Keratinocyte (primary cell): ENCODE results near the gene GALNT7. TPM values are rescaled to one million over a fixed set of nuclear protein-coding genes. Genes with fewer than 3 reads are reported as not detected.

ENCODE experiments used
- DNase-seq: peaks from one replicate; pipeline ENCODE4 v3.0.0-alpha.2; 2011; ENCODE audit warnings: low read depth, missing footprints, low spot score
- FAIRE-seq: peaks from 2 replicates; lab custom pipeline; 2011; peaks lifted over from hg19 to GRCh38; lab: Jason Lieb, UNC
- H2AFZ ChIP-seq: 2 replicates; pipeline ENCODE4 v1.6.0; 2012; ENCODE audit warnings: low read length, control low read depth, inconsistent platforms; ENCODE audit not compliant: control insufficient read depth
- H3K27ac ChIP-seq: 2 replicates; pipeline ENCODE4 v1.5.1; 2011; ENCODE audit warnings: low read length; ENCODE audit not compliant: control insufficient read depth, insufficient read depth
- H3K27me3 ChIP-seq: 3 replicates; pipeline ENCODE4 v1.6.0; 2011; ENCODE audit warnings: low read length; ENCODE audit not compliant: control insufficient read depth, insufficient read depth; ENCODE audit errors: extremely low read depth
- H3K36me3 ChIP-seq, 2 experiments: 2 replicates in 1 of 2; 3 replicates in 1 of 2; pipeline ENCODE4 v1.5.1; 2011; ENCODE audit warnings: low read length in 2 of 2, mild to moderate bottlenecking in 1 of 2; ENCODE audit not compliant: control insufficient read depth in 2 of 2, insufficient read depth in 2 of 2; ENCODE audit errors: extremely low read depth in 1 of 2
- H3K4me1 ChIP-seq: 3 replicates; pipeline ENCODE4 v1.5.1; 2011; ENCODE audit warnings: low read length; ENCODE audit not compliant: control insufficient read depth, insufficient read depth; ENCODE audit errors: extremely low read depth
- H3K4me2 ChIP-seq: 3 replicates; pipeline ENCODE4 v1.6.0; 2011; ENCODE audit warnings: low read depth, low read length; ENCODE audit not compliant: control insufficient read depth, insufficient read depth; ENCODE audit errors: extremely low read depth
- H3K4me3 ChIP-seq, 3 experiments: fragments of 200-600 bp in 1 of 3; sonication (generic) in 1 of 3; 2 replicates in 2 of 3; 3 replicates in 1 of 3; pipeline ENCODE4 v1.5.1; 2011 to 2016; ENCODE audit warnings: low read length in 3 of 3, mild to moderate bottlenecking in 3 of 3, control low read depth in 2 of 3, inconsistent platforms in 1 of 3, low read depth in 1 of 3, mixed read lengths in 1 of 3, mixed run types in 1 of 3, moderate library complexity in 1 of 3; ENCODE audit not compliant: control insufficient read depth in 2 of 3, insufficient read depth in 2 of 3; ENCODE audit errors: extremely low read depth in 1 of 3
- H3K79me2 ChIP-seq: 2 replicates; pipeline ENCODE4 v1.6.0; 2012; ENCODE audit warnings: low read length; ENCODE audit not compliant: control insufficient read depth, insufficient read depth
- H3K9ac ChIP-seq: 3 replicates; pipeline ENCODE4 v1.6.0; 2011; ENCODE audit warnings: low read length; ENCODE audit not compliant: control insufficient read depth, insufficient read depth; ENCODE audit errors: extremely low read depth
- H3K9me1 ChIP-seq: 3 replicates; pipeline ENCODE4 v1.6.0; 2011; ENCODE audit warnings: low read length; ENCODE audit not compliant: control insufficient read depth, insufficient read depth; ENCODE audit errors: extremely low read depth
- H3K9me3 ChIP-seq: 2 replicates; pipeline ENCODE4 v1.5.1; 2012; ENCODE audit warnings: low read depth, low read length; ENCODE audit not compliant: control insufficient read depth
- H4K20me1 ChIP-seq: 3 replicates; pipeline ENCODE4 v1.6.0; 2011; ENCODE audit warnings: low read length; ENCODE audit not compliant: control insufficient read depth, insufficient read depth; ENCODE audit errors: extremely low read depth
- EZH2 ChIP-seq: IDR thresholded peaks from one replicate; pipeline ENCODE4 v1.6.1; 2012; ENCODE audit warnings: inconsistent platforms, mild to moderate bottlenecking, low read length, moderate library complexity
- dilution Hi-C: fragments of 300-500 bp; cut with MboI; formaldehyde crosslinking; loops from one replicate; pipeline ENCODE4 v1.7.0; 2020; ENCODE audit warnings: low sequenced_read_pairs; ENCODE audit not compliant: extremely low pct_ligation_motif_present
- polyA plus RNA-seq, 5 experiments: library from polyadenylated mRNA; depleted of rRNA in 3 of 5; stranded (reverse) in 3 of 5; stranded (forward) in 1 of 5; unstranded in 1 of 5; fragments of >200 nt; gene quantifications; 1 replicate in 1 of 5; 2 replicates in 3 of 5; 3 replicates in 1 of 5; pipeline versions ENCODE4 v1.2.1 to v1.2.3, GENCODE V29; 2011 to 2012; ENCODE audit warnings: missing spikeins in 2 of 5, low read depth in 1 of 5, low replicate concordance in 1 of 5
- TF ChIP-seq, protein P1 (sequence below), 3 experiments: IDR thresholded peaks in 1 of 3; conservative IDR thresholded peaks in 1 of 3; optimal IDR thresholded peaks in 1 of 3; 2 replicates in 2 of 3; 3 replicates in 1 of 3; pipeline versions ENCODE3 to v1.5.1; 2011; ENCODE audit warnings: low read length in 3 of 3, mild to moderate bottlenecking in 3 of 3, moderate library complexity in 2 of 3, control low read depth in 1 of 3, inconsistent platforms in 1 of 3; ENCODE audit not compliant: insufficient read depth in 2 of 3; ENCODE audit errors: extremely low read depth in 1 of 3

GALNT7 gene
- polyA plus RNA-seq, 1 donor (not counting 4 experiments of a cell fraction or from before 2014, with no cell fraction given): 28.8 TPM

DNA sequence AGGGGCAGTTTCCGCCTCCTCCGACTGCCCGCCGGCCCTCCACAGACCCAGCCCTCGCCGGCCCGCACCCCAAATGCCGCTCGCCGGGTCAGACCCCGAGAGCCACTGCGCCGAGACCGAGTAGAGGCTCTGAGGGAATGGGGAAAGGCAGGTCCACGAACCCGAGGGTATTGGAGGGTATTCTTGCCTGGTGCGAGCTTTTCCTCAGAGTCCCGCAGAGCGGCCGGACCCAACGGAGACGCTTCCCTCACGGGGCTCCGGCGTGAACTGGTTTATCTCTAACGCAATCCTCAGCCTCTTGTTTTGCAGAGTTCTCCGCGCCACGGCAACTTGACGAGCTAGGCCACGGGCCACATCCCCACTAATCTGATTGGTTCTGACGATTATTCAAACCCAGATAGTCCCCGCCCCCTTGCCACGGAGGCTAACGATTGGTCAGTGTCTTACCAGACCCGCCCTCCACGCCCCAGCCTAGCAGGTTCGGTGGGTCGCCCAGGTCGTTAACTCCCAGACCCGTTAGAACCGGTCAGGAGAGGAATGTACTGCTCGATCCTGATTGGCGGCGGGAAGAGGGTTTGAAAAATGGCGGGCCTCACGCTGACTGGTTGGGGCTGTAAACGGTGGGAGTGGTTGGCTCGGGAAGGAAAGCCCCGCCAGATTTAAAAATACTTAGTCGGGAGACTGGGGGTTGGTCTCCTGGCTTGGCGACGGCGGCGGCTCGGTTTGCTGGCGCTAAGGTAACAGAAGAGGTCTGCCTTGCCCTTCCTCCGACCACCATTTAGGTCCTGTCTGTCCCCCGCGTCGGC is 165.7 kb downstream of the GALNT7 start, which contains the start of gene HMGB2:
TSS of gene HMGB2 (minus strand) at position 274 of the 806 bp plus-strand sequence. CDS start 709 bp downstream, outside the sequence.
- H3K4me1 ChIP-seq: peaks cover 13% of the 10 kb centered on the region
- no peaks in the 10 kb centered on the region for H3K9me3 ChIP-seq
- dilution Hi-C loops: no loop called here
- peak; percentile 89 for FAIRE-seq
- peak within 1 kb of the TSS; percentile 98 for H3K4me2 ChIP-seq
- peaks cover 18% of the 10 kb centered on the region for H3K79me2 ChIP-seq
- peak within 1 kb of the TSS; percentile 92 to 98 (median 94) for H3K4me3 ChIP-seq
- no peaks in the 10 kb centered on the region for H3K27me3 ChIP-seq
- peak within 1 kb of the TSS; percentile 98 for H3K9ac ChIP-seq
- H3K36me3 ChIP-seq: peaks cover 0 to 13% of the 10 kb centered on the region in 2 experiments
- TF ChIP-seq EZH2: no peak
- TF ChIP-seq, protein P1, sequence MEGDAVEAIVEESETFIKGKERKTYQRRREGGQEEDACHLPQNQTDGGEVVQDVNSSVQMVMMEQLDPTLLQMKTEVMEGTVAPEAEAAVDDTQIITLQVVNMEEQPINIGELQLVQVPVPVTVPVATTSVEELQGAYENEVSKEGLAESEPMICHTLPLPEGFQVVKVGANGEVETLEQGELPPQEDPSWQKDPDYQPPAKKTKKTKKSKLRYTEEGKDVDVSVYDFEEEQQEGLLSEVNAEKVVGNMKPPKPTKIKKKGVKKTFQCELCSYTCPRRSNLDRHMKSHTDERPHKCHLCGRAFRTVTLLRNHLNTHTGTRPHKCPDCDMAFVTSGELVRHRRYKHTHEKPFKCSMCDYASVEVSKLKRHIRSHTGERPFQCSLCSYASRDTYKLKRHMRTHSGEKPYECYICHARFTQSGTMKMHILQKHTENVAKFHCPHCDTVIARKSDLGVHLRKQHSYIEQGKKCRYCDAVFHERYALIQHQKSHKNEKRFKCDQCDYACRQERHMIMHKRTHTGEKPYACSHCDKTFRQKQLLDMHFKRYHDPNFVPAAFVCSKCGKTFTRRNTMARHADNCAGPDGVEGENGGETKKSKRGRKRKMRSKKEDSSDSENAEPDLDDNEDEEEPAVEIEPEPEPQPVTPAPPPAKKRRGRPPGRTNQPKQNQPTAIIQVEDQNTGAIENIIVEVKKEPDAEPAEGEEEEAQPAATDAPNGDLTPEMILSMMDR (optimal IDR thresholded peaks at IDR 0.05 in 1 of 3, IDR thresholded peaks at IDR 0.05 in 1 of 3, conservative IDR thresholded peaks at IDR 0.05 in 1 of 3; ENCODE audit: extremely low read depth in 1 of 3, insufficient read depth in 2 of 3, low read length in 3 of 3): no peak
- DNase-seq: peak; percentile 96
- peak within 1 kb of the TSS; percentile 99 for H2AFZ ChIP-seq
- peaks cover 4% of the 10 kb centered on the region for H4K20me1 ChIP-seq
- H3K9me1 ChIP-seq: no peaks in the 10 kb centered on the region
- H3K27ac ChIP-seq: peak within 1 kb of the TSS; percentile 93

DNA sequence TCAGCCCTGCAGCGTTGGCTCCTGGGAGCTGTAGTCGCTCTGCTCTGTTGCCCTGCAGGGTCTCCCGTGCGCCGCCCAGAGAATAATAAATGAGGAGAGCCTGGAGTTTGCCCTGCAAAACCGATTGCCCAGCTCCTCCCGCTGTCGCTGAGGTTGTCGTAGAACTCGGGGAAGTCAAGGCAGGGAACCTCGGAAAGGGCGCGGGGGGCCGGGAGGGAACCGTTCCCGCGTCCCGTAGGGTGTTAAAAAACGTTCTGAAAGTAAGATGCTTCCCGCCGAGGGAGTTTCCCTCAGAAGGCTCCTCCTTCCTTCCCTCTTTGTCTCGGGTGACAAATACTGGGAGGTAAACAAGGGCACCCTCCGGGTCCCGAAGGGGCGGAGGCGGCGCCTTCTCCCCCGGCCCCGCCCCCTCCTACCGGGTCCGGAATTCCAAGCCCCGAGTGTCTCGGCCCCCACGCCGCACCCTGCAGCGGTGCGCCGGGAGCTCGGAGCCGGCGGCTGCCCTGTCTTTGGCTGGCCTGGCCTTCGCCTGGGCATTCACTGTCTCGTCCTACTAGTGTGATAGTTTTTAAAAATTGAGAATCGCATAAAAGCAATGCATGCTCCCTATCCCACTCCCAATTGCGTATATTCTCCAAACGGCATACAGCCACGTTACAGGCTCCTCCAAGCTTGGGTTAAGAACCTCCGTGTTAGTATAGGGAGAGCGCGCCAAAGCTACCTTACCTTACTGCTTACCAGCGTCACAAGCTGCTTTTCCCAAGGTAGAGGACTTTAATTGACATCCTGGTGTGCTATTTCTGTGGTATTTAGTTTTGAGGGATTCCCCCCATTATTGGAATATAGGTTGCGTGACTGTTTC is 166.5 kb downstream of the GALNT7 start:
- no peaks in the 10 kb centered on the region for H3K9me1 ChIP-seq
- peak overlapping the region; percentile 91 for H3K27ac ChIP-seq
- H3K9me3 ChIP-seq: no peaks in the 10 kb centered on the region
- H3K36me3 ChIP-seq: peaks cover 0 to 13% of the 10 kb centered on the region in 2 experiments
- H3K4me3 ChIP-seq: peak overlapping the region; percentile 85 to 98 (median 94)
- DNase-seq: no peak
- peaks cover 13% of the 10 kb centered on the region for H3K4me1 ChIP-seq
- H3K79me2 ChIP-seq: peaks cover 18% of the 10 kb centered on the region
- peak; percentile 59 for FAIRE-seq
- H3K9ac ChIP-seq: peak overlapping the region; percentile 98
- TF ChIP-seq EZH2: no peak
- TF ChIP-seq, protein P1 (optimal IDR thresholded peaks at IDR 0.05 in 1 of 3, IDR thresholded peaks at IDR 0.05 in 1 of 3, conservative IDR thresholded peaks at IDR 0.05 in 1 of 3; ENCODE audit: extremely low read depth in 1 of 3, insufficient read depth in 2 of 3, low read length in 3 of 3): no peak
- dilution Hi-C loops: no loop called here
- H2AFZ ChIP-seq: peak overlapping the region; percentile 99
- H4K20me1 ChIP-seq: peaks cover 4% of the 10 kb centered on the region
- no peaks in the 10 kb centered on the region for H3K27me3 ChIP-seq
- H3K4me2 ChIP-seq: peak overlapping the region; percentile 93
